ENCODE measurements around the gene PTPRM.

- TF ChIP-seq CEBPB (IDR thresholded peaks at IDR 0.05), result no peak
- TF ChIP-seq, protein P1, sequence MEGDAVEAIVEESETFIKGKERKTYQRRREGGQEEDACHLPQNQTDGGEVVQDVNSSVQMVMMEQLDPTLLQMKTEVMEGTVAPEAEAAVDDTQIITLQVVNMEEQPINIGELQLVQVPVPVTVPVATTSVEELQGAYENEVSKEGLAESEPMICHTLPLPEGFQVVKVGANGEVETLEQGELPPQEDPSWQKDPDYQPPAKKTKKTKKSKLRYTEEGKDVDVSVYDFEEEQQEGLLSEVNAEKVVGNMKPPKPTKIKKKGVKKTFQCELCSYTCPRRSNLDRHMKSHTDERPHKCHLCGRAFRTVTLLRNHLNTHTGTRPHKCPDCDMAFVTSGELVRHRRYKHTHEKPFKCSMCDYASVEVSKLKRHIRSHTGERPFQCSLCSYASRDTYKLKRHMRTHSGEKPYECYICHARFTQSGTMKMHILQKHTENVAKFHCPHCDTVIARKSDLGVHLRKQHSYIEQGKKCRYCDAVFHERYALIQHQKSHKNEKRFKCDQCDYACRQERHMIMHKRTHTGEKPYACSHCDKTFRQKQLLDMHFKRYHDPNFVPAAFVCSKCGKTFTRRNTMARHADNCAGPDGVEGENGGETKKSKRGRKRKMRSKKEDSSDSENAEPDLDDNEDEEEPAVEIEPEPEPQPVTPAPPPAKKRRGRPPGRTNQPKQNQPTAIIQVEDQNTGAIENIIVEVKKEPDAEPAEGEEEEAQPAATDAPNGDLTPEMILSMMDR (IDR thresholded peaks at IDR 0.05), result no peak
- no peak for TF ChIP-seq POLR2A (IDR thresholded peaks at IDR 0.05; ENCODE audit: low read length)
- TF ChIP-seq, protein P2, sequence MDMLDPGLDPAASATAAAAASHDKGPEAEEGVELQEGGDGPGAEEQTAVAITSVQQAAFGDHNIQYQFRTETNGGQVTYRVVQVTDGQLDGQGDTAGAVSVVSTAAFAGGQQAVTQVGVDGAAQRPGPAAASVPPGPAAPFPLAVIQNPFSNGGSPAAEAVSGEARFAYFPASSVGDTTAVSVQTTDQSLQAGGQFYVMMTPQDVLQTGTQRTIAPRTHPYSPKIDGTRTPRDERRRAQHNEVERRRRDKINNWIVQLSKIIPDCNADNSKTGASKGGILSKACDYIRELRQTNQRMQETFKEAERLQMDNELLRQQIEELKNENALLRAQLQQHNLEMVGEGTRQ (IDR thresholded peaks at IDR 0.05), result no peak
- no peak for TF ChIP-seq JUN (IDR thresholded peaks at IDR 0.05)
- TF ChIP-seq HDAC2 (IDR thresholded peaks at IDR 0.05), result no peak
- TF ChIP-seq CHD2 (IDR thresholded peaks at IDR 0.05; ENCODE audit: low read length, partially characterized antibody), result no peak
- no peak for TF ChIP-seq RAD21 (conservative IDR thresholded peaks at IDR 0.05 in 1 of 2, IDR thresholded peaks at IDR 0.05 in 1 of 2)
Measured at GRCh38 chr18:8081267-8081666, 514.2 kb downstream of the PTPRM start.
